Right lobe of liver (tissue), 6 donors: ENCODE data around the gene RAPGEF3. TPM values are rescaled to one million over a fixed set of nuclear protein-coding genes. Genes with fewer than 3 reads are reported as not detected.
A peak's percentile ranks its signal among the peaks of the same experiment; 100 is the strongest.

ENCODE experiments used
- ATAC-seq, 4 donors: fragments of 200-7000 bp; cut with Tn5 transposase; one replicate each; pipeline ENCODE4 v1.9.1; 2020; ENCODE audit warnings: mild to moderate bottlenecking in 4 of 4, moderate library complexity in 4 of 4
- DNase-seq, 3 donors: peaks; one replicate each; pipeline ENCODE4 v3.0.0-alpha.2; 2020
- H3K27ac ChIP-seq, 3 donors: fragments of 200-600 bp; one replicate each; pipeline ENCODE4 v1.8.0; 2022
- H3K27me3 ChIP-seq, 2 donors: fragments of 200-600 bp; one replicate each; pipeline ENCODE4 v1.8.0; 2022
- H3K36me3 ChIP-seq, 4 donors: fragments of 200-600 bp; sonication (generic) in 1 of 4; one replicate each; pipeline versions ENCODE4 v1.5.1 to v1.8.0; 2017 to 2022; ENCODE audit warnings: control low read depth in 1 of 4
- H3K4me1 ChIP-seq, 4 donors: fragments of 200-600 bp; sonication (generic) in 1 of 4; one replicate each; pipeline versions ENCODE4 v1.5.1 to v1.8.0; 2017 to 2022; ENCODE audit warnings: control low read depth in 1 of 4
- H3K4me3 ChIP-seq, 3 donors: fragments of 200-600 bp; one replicate each; pipeline ENCODE4 v1.8.0; 2022
- H3K9me3 ChIP-seq, 4 donors: fragments of 200-600 bp; sonication (generic) in 1 of 4; one replicate each; pipeline versions ENCODE4 v1.5.1 to v1.8.0; 2017 to 2022; ENCODE audit warnings: control low read depth in 1 of 4
- POLR2A ChIP-seq: fragments of 450-650 bp; IDR thresholded peaks from one replicate; pipeline ENCODE4 v1.6.1; 2017; ENCODE audit warnings: antibody characterized with exemption, mild to moderate bottlenecking
- WGBS: methylation state at CpG from one replicate; pipeline ENCODE4 v1.1.6; 2018; ENCODE audit warnings: low coverage, low lambda C conversion rate; ENCODE audit not compliant: insufficient coverage; ENCODE audit errors: missing lambda C conversion rate; 5-methylcytosine and 5-hydroxymethylcytosine counted together
- intact Hi-C, 2 donors: fragments of 100-400 bp; cut with DNase I; formaldehyde crosslinking; loops; one replicate each; pipeline versions ENCODE4 v1.11.2 to v1.14.1; 2022
- total RNA-seq, 6 experiments: library from RNA; depleted of rRNA in 2 of 6; stranded (reverse); fragments of >200 nt in 2 of 6; fragmentation: NEBNext Ultra II Directional in 3 of 6; extraction: Animal tissue kit (Norgen Biotek cat#: 25700) in 3 of 6; gene quantifications; one replicate each; pipeline versions ENCODE4 v1.1.0 to v1.2.4, GENCODE V29; 2016 to 2023
- TF ChIP-seq, protein P1 (sequence below), 4 donors: fragments of 200-600 bp in 3 of 4; fragments of 450-650 bp in 1 of 4; IDR thresholded peaks; one replicate each; pipeline versions ENCODE4 v1.5.1 to v1.8.0; 2016 to 2022; ENCODE audit warnings: antibody characterized with exemption in 4 of 4, mild to moderate bottlenecking in 2 of 4
- donor health status: DM: no; HTN: yes; CAD: no.
- donor health status: DM: no; HTN: no; CAD: no.
- donor health status: DM: no; HTN: no; CAD: no.
- donor health status: DM: no; HTN: yes; CAD: no.
- donor health status: DM: no; HTN: yes; CAD: no.

The RAPGEF3 gene
- total RNA-seq, 6 experiments from 2014 or later: 0.81 to 4.6 (median 2.6) TPM

DNA sequence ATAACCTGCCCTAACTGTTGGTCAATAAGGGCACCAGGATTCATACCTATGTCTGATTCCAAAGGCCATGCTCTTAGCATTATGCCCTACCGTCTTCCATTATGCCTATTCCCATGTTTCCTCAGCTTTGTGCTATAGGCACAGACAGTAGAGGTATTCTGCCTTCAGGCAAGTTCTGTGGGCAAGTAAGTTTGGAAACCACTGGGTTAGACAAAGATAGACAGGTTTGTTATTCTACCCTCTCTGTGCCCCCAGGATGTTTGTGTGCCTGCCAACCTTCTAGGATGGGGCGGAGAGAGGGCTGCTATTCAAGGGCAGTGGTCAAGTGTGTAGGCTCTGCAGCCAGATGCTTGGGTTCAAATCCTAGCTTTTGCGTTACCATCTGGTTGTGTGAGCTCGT, 4.6 kb downstream of the RAPGEF3 start:
- Histone ChIP-seq H3K27ac (peak overlapping the region in 1 of 3 donors; percentile 13), H3K4me1 (no peaks in the 10 kb centered on the region), H3K9me3 (no peaks in the 10 kb centered on the region), H3K27me3 (no peaks in the 10 kb centered on the region), H3K36me3 (no peaks in the 10 kb centered on the region), H3K4me3 (no peak overlapping the region)
- 79% methylated on average over 4 of the region's 4 CpGs for WGBS
- TF ChIP-seq POLR2A: no peak
- TF ChIP-seq, protein P1, sequence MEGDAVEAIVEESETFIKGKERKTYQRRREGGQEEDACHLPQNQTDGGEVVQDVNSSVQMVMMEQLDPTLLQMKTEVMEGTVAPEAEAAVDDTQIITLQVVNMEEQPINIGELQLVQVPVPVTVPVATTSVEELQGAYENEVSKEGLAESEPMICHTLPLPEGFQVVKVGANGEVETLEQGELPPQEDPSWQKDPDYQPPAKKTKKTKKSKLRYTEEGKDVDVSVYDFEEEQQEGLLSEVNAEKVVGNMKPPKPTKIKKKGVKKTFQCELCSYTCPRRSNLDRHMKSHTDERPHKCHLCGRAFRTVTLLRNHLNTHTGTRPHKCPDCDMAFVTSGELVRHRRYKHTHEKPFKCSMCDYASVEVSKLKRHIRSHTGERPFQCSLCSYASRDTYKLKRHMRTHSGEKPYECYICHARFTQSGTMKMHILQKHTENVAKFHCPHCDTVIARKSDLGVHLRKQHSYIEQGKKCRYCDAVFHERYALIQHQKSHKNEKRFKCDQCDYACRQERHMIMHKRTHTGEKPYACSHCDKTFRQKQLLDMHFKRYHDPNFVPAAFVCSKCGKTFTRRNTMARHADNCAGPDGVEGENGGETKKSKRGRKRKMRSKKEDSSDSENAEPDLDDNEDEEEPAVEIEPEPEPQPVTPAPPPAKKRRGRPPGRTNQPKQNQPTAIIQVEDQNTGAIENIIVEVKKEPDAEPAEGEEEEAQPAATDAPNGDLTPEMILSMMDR (IDR thresholded peaks at IDR 0.05): no peak
- intact Hi-C loops: no loop called here
- ATAC-seq: no peak
- no peak for DNase-seq

DNA sequence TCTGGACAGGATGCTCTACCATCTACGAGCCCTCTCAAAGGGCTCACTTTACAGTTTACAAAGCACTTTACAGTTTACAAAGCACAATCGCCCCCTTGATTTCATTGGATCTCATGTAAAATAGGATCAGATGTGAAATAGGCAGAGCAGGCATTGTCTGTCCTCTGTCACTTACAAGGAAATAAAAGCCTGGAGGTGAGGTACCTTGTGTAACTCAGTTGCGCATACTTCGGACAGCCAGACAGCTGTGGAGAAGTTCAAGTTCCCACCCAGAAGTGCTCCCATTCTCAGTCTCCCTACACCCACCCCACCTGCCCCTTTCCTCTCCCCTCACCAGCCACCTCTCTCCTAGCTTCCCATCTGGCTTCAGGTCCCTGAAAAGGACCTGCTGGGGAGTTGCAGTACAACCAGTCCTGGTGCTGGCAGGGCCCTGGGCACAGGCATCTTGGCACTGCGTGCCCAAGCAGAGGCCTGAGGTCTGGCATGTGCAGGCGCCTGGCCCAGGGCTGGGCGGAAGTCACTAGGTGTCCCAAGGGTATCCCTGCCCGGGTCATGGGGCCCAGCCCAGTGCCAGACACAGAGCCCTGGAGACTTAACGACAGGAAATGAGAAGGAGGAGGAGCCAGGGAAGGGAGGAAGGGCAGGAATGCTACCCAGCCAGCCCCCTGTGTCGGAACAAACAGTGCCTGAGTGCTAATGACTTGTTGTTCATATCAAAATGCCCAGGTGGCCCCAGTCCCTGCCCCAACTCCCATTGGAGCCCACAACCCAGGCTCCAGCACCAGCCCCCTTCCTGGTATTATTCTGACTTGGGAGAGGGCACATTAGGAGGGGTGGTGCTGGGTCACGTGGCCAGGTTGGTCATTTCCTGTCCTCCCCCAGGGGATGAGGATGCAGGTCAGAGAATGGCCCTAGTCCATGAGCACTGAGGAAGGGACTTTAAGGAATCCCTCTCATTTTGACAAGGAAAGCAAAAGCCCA, 5.4 kb downstream of the RAPGEF3 start:
- H3K4me3 ChIP-seq: no peak overlapping the region
- no peaks in the 10 kb centered on the region for H3K36me3 ChIP-seq
- WGBS: 50% methylated on average over 5 of the region's 11 CpGs
- intact Hi-C loops: no loop called here
- H3K27ac ChIP-seq: peak overlapping the region in 2 of 3 donors; percentile 13 to 24
- peak; percentile 40 to 61 (median 58) for ATAC-seq
- TF ChIP-seq POLR2A: no peak
- TF ChIP-seq, protein P1 (IDR thresholded peaks at IDR 0.05): no peak
- H3K9me3 ChIP-seq: no peaks in the 10 kb centered on the region
- no peaks in the 10 kb centered on the region for H3K4me1 ChIP-seq
- DNase-seq: no peak
- no peaks in the 10 kb centered on the region for H3K27me3 ChIP-seq

DNA sequence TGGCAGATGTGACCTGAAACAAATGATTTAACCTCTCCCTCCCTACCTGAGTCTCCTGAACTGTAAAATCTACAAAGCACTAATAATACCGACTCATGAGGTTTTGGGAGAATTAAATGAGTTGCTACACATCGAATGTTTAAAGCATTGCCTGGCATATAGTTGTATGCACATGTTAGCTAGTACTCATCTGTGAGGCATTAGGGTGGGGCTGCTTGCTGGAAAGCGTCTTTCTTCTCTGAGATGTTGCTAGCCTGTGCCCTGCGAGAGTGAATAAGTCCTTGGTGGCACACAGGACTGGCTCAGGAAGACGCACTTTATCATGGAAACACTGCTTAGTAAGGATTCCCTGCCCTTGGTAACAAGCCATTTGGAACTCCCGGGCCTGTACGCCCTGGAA, 6.1 kb downstream of the RAPGEF3 start:
- WGBS: 77% methylated on average over 4 of the region's 7 CpGs
- intact Hi-C loops: no loop called here
- Histone ChIP-seq H3K27me3 (no peaks in the 10 kb centered on the region), H3K4me1 (no peaks in the 10 kb centered on the region), H3K9me3 (no peaks in the 10 kb centered on the region), H3K27ac (no peak overlapping the region), H3K36me3 (no peaks in the 10 kb centered on the region), H3K4me3 (no peak overlapping the region)
- TF ChIP-seq, protein P1 (IDR thresholded peaks at IDR 0.05): no peak
- TF ChIP-seq POLR2A: no peak
- DNase-seq (no peak), ATAC-seq (no peak)

DNA sequence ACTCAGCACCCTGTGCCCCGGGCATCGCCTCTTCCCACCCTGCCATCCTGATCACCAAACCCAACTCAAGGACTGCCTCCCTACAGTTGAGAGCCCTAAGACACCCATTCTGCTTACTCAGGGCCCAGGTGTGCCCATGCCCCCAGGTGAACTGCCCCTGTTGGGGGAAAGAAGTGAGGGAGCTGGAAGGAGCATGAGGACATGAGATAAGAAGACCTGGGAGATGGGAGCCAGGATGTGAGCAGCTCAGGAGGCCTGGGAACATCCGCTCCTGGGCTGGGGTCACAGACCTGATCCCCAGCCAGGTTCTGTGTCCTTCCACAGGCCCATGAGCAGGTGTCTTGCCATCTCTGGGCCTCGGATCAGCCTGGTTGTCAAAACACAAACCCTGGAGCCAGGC, 6.6 kb downstream of the RAPGEF3 start:
- 67% methylated on average over 2 of the region's 4 CpGs for WGBS
- Histone ChIP-seq H3K4me1 (no peaks in the 10 kb centered on the region), H3K9me3 (no peaks in the 10 kb centered on the region), H3K4me3 (no peak overlapping the region), H3K36me3 (no peaks in the 10 kb centered on the region), H3K27me3 (no peaks in the 10 kb centered on the region), H3K27ac (no peak overlapping the region)
- DNase-seq (no peak), ATAC-seq (no peak)
- intact Hi-C loops: no loop called here
- no peak for TF ChIP-seq POLR2A
- TF ChIP-seq, protein P1 (IDR thresholded peaks at IDR 0.05): no peak
